Kidney (tissue), 14 donors: ENCODE results near the gene JTB. TPM values are rescaled to one million over a fixed set of nuclear protein-coding genes. Genes with fewer than 3 reads are reported as not detected.

Experiments used
- DNase-seq, 5 donors: peaks; one replicate each; pipeline ENCODE4 v3.0.0-alpha.2; 2013 to 2020
- FAIRE-seq: peaks from 2 replicates; lab custom pipeline; 2012; peaks lifted over from hg19 to GRCh38; lab: Jason Lieb, UNC
- H3K27ac ChIP-seq, 2 donors: one replicate each; pipeline ENCODE4 v1.7.0; 2013; ENCODE audit warnings: low read depth in 2 of 2, low read length in 2 of 2, inconsistent platforms in 1 of 2
- H3K27me3 ChIP-seq: one replicate; pipeline ENCODE4 v1.7.1; 2013; ENCODE audit warnings: low read length, inconsistent platforms; ENCODE audit not compliant: control insufficient read depth, insufficient read depth
- H3K36me3 ChIP-seq, 3 donors: one replicate each; pipeline versions ENCODE4 v1.7.0 to v1.7.1; 2013; ENCODE audit warnings: low read length in 3 of 3, control low read depth in 1 of 3, inconsistent platforms in 1 of 3; ENCODE audit not compliant: insufficient read depth in 3 of 3, control insufficient read depth in 2 of 3
- H3K4me1 ChIP-seq, 3 donors: one replicate each; pipeline versions ENCODE4 v1.7.0 to v1.7.1; 2013; ENCODE audit warnings: low read length in 3 of 3, inconsistent platforms in 1 of 3, low read depth in 1 of 3; ENCODE audit not compliant: control insufficient read depth in 2 of 3, insufficient read depth in 2 of 3
- H3K4me3 ChIP-seq, 3 donors: one replicate each; pipeline versions ENCODE4 v1.7.0 to v1.8.1; 2013; ENCODE audit warnings: low read length in 3 of 3, control low read depth in 1 of 3, inconsistent platforms in 1 of 3
- H3K9ac ChIP-seq, 3 donors: one replicate each; pipeline versions ENCODE4 v1.7.0 to v1.7.1; 2013; ENCODE audit warnings: low read length in 3 of 3, control low read depth in 1 of 3, inconsistent platforms in 1 of 3
- H3K9me3 ChIP-seq, 3 donors: one replicate each; pipeline versions ENCODE4 v1.7.0 to v1.7.1; 2013; ENCODE audit warnings: low read length in 3 of 3, control low read depth in 1 of 3, inconsistent platforms in 1 of 3; ENCODE audit not compliant: control insufficient read depth in 2 of 3, insufficient read depth in 1 of 3
- intact Hi-C: fragments of 100-400 bp; cut with DNase I; formaldehyde crosslinking; loops from one replicate; pipeline ENCODE4 v1.11.1; 2022
- polyA plus RNA-seq: library from polyadenylated mRNA; stranded (reverse); fragments of 350-450 nt; fragmentation: Illumina TruSeq; extraction: RNeasy Lipid Tissue Mini Kit (QIAGEN cat#74804); gene quantifications from one replicate; pipeline ENCODE4 v1.2.3, GENCODE V29; 2014; ENCODE audit warnings: low read depth, low replicate concordance; ENCODE audit not compliant: insufficient read depth
- total RNA-seq: library from RNA; stranded (reverse); fragmentation: NEBNext Ultra II Directional; extraction: Animal tissue kit (Norgen Biotek cat#: 25700); gene quantifications from one replicate; pipeline ENCODE4 v1.2.1, GENCODE V29; 2021
- TF ChIP-seq, protein P1 (sequence below): IDR thresholded peaks from 3 replicates; pipeline ENCODE4 v1.5.1; 2012; ENCODE audit warnings: mild to moderate bottlenecking, moderate library complexity, borderline replicate concordance; ENCODE audit not compliant: insufficient read depth; ENCODE audit errors: extremely low read depth
- donor health status: control.
- donor health status: control.
- donor health status: control.
- donor health status: control.
- donor health status: control.
- donor health status: DM: yes; HTN: yes; CAD: no.
- donor health status: Normal renal cell carcinoma (clear cell type).

Gene JTB
- total and polyA plus RNA-seq, 2 donors from 2014 or later = 97.0 to 188 TPM

DNA sequence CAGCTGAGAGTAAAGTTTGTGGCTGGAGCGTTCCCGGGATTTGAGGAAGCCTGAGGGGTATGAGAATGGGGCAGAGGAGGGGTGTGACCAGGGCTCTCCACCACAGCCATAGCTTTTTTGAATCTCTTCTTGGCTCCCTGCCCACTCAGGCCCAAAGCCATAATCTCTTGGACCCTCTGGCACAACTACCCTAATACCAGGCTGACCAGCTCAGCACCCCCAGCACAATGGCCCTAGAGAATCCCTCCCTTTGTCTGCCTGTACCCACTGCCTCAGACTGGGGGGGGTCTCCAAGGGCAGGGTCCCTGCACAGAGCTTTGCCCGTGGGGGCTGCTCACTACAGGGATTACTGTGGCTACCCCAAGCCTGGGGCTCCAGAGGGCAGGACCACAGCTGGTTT lies 38.5 kb downstream of the JTB start:
- DNase-seq = peak in 1 of 5 donors; percentile 24

DNA sequence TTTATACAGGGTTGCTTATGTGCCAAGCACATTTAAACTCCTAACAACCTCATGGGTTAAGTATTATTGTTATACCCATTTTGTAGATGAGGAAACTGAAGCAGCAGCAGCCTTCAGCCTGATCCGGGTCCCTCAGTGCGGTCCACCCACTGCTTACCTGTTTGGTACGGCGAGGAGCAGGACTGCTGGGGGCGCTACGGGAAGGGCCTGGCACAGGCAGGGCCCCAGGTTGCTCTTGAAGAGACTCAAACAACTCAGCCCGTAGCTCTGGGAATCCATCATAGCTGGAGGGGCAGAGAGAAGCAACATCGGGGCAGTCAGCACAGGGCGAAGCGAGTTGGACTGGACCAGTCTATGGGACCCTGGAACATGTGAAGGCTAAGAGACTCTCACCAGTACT lies 40.1 kb downstream of the JTB start:
- H3K36me3 ChIP-seq = peaks cover 5 to 53% (median 31%) of the 10 kb centered on the region in 3 donors
- intact Hi-C loops = no loop called here
- TF ChIP-seq, protein P1, sequence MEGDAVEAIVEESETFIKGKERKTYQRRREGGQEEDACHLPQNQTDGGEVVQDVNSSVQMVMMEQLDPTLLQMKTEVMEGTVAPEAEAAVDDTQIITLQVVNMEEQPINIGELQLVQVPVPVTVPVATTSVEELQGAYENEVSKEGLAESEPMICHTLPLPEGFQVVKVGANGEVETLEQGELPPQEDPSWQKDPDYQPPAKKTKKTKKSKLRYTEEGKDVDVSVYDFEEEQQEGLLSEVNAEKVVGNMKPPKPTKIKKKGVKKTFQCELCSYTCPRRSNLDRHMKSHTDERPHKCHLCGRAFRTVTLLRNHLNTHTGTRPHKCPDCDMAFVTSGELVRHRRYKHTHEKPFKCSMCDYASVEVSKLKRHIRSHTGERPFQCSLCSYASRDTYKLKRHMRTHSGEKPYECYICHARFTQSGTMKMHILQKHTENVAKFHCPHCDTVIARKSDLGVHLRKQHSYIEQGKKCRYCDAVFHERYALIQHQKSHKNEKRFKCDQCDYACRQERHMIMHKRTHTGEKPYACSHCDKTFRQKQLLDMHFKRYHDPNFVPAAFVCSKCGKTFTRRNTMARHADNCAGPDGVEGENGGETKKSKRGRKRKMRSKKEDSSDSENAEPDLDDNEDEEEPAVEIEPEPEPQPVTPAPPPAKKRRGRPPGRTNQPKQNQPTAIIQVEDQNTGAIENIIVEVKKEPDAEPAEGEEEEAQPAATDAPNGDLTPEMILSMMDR = no peak

More for the DNA sequence above, 38.5 kb downstream of the JTB start:
- no peaks in the 10 kb centered on the region for H3K27me3 ChIP-seq
- no peak overlapping the region for H3K9ac ChIP-seq
- TF ChIP-seq, protein P1 = no peak
- intact Hi-C loops = no loop called here
- no peak for FAIRE-seq
- H3K4me3 ChIP-seq = no peak overlapping the region
- H3K9me3 ChIP-seq = no peaks in the 10 kb centered on the region
- H3K36me3 ChIP-seq = peaks cover 6 to 47% (median 27%) of the 10 kb centered on the region in 3 donors
- H3K4me1 ChIP-seq = peaks cover 0 to 3% (median 3%) of the 10 kb centered on the region in 3 donors
- H3K27ac ChIP-seq = no peak overlapping the region

DNA sequence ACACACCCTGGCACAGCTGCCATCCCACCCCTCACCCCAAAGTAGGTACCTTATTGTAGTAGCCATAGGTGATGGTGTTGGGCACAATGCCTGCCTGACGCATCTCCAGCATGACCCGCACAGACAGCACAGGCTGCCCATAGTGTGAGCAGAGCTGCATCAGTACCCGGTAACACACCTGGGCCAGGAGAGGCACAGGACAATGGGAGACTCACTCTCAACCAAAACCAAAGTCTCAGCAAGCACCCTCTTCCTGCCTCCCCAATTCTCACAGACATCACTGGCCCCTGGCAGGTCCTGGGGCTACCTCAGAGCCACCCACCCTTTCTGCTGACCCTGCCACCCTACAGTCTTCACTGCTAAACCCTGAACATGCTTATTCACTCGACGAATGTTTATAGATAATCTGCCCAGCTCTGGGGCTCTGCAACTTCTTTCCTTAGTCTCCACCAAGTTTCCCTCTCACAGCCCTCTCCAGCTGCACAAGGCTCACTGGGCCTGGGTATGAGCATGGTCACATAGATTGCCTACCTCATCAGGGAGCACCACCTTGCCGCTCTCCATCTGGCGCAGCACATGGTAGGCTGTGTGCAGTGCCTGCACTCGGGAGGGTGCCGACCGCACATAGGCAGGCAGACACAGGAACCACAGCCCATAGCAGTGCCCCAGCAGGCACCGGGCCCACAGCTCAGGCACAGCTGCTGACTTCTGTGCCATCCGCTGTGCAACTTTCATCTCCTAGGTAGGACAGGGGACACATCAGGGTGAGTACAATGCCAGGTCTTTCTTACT lies 41.3 kb downstream of the JTB start:
- Histone ChIP-seq H3K27ac (no peak overlapping the region), H3K4me1 (no peaks in the 10 kb centered on the region), H3K4me3 (no peak overlapping the region), H3K9ac (no peak overlapping the region), H3K27me3 (no peaks in the 10 kb centered on the region), H3K36me3 (peaks cover 5 to 56% (median 34%) of the 10 kb centered on the region in 3 donors), H3K9me3 (no peaks in the 10 kb centered on the region)
- no peak for FAIRE-seq
- TF ChIP-seq, protein P1 = no peak
- DNase-seq = peak in 1 of 5 donors; percentile 48
- intact Hi-C loops = no loop called here

More for the DNA sequence above, 40.1 kb downstream of the JTB start:
- H3K4me1 ChIP-seq = no peaks in the 10 kb centered on the region
- no peak overlapping the region for H3K27ac ChIP-seq
- H3K9ac ChIP-seq = no peak overlapping the region
- H3K4me3 ChIP-seq = no peak overlapping the region
- H3K9me3 ChIP-seq = no peaks in the 10 kb centered on the region
- peak in 1 of 5 donors; percentile 57 for DNase-seq
- H3K27me3 ChIP-seq = no peaks in the 10 kb centered on the region
- FAIRE-seq = no peak
